Upper lobe of left lung (tissue), 6 donors: ENCODE results near the gene CYP4F3. TPM values are rescaled to one million over a fixed set of nuclear protein-coding genes. Genes with fewer than 3 reads are reported as not detected.

ENCODE experiments used
- ATAC-seq, 2 donors: fragments of 200-7000 bp; cut with Tn5 transposase; one replicate each; pipeline ENCODE4 v1.9.1; 2022; ENCODE audit warnings: mild to moderate bottlenecking in 2 of 2, moderate library complexity in 2 of 2; ENCODE audit not compliant: low FRiP score in 2 of 2
- DNase-seq, 2 donors: peaks; one replicate each; pipeline ENCODE4 v3.0.0-alpha.2; 2019 to 2020
- H3K27ac ChIP-seq, 4 donors: fragments of 200-600 bp; sonication (generic); one replicate each; pipeline ENCODE4 v1.5.1; 2016 to 2019
- H3K27me3 ChIP-seq, 4 donors: fragments of 200-600 bp; sonication (generic); one replicate each; pipeline ENCODE4 v1.5.1; 2017 to 2019
- H3K36me3 ChIP-seq, 4 donors: fragments of 200-600 bp; sonication (generic); one replicate each; pipeline ENCODE4 v1.5.1; 2016 to 2019
- H3K4me1 ChIP-seq, 4 donors: fragments of 200-600 bp; sonication (generic); one replicate each; pipeline ENCODE4 v1.5.1; 2018 to 2019
- H3K4me3 ChIP-seq, 4 donors: fragments of 200-600 bp; sonication (generic); one replicate each; pipeline ENCODE4 v1.5.1; 2017 to 2019; ENCODE audit warnings: mild to moderate bottlenecking in 2 of 4, moderate library complexity in 1 of 4
- H3K9me3 ChIP-seq, 4 donors: fragments of 200-600 bp; sonication (generic); one replicate each; pipeline ENCODE4 v1.5.1; 2018 to 2019
- CTCF ChIP-seq, 6 experiments: fragments of 450-650 bp in 4 of 6; fragments of 200-600 bp in 2 of 6; sonication (generic) in 2 of 6; IDR thresholded peaks; one replicate each; pipeline ENCODE4 v1.5.1; 2016 to 2019; ENCODE audit warnings: antibody characterized with exemption in 6 of 6
- EP300 ChIP-seq, 4 donors: sonication (generic); formaldehyde crosslinking; IDR thresholded peaks; one replicate each; pipeline ENCODE4 v1.5.1; 2017; ENCODE audit warnings: antibody characterized with exemption in 4 of 4, control low read depth in 2 of 4
- POLR2A ChIP-seq, 4 donors: fragments of 450-650 bp; IDR thresholded peaks; one replicate each; pipeline ENCODE4 v1.5.1; 2016 to 2017; ENCODE audit warnings: antibody characterized with exemption in 4 of 4, mild to moderate bottlenecking in 2 of 4
- POLR2AphosphoS5 ChIP-seq, 2 donors: sonication (generic); formaldehyde crosslinking; IDR thresholded peaks; one replicate each; pipeline ENCODE4 v1.5.1; 2017; ENCODE audit warnings: antibody characterized with exemption in 2 of 2
- WGBS, 2 donors: methylation state at CpG; one replicate each; pipeline ENCODE4 v1.1.5; 2017 to 2018; 5-methylcytosine and 5-hydroxymethylcytosine counted together
- total RNA-seq, 6 donors: library from RNA; depleted of rRNA in 4 of 6; stranded (reverse); fragments of >200 nt in 4 of 6; gene quantifications; one replicate each; pipeline versions ENCODE4 v1.1.0 to v1.2.1, GENCODE V29; 2016 to 2021
- donor health status: DM: no; HTN: no; CAD: no; lungs with moderate emphysema.
- donor health status: DM: no; HTN: yes; CAD: no; lungs with severe emphysema.

The CYP4F3 gene
- total RNA-seq, 6 donors from 2014 or later = 1.1 to 2.1 (median 1.8) TPM

DNA sequence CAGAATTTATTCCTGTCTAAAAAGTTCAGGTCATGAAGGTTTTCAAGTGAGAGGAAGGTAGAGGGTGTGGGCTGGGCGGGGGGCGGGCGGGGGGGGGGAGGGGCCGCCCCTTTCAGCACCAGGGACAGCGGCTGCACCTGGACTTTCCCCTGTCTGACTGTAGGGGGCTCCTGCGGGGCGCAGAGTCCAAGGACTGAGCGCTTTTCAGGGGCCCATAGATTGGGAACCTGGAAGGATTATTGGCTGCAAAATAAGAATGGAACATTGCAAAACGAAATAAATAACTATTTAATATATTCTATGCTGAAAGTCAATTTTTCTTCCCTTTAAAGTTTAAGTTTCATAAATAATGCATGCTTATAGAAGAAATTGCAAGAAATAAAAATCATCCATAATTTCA, 8.9 kb upstream of the CYP4F3 start:
- Histone ChIP-seq H3K4me1 (peaks cover 0 to 8% (median 1%) of the 10 kb centered on the region in 4 donors), H3K4me3 (no peak overlapping the region), H3K27ac (no peak overlapping the region), H3K27me3 (peaks cover 0 to 2% (median 0%) of the 10 kb centered on the region in 4 donors), H3K36me3 (no peaks in the 10 kb centered on the region), H3K9me3 (no peaks in the 10 kb centered on the region)
- TF ChIP-seq CTCF (IDR thresholded peaks at IDR 0.05) (peak in 2 of 6 experiments; percentile 19 to 33), POLR2AphosphoS5 (IDR thresholded peaks at IDR 0.05) (no peak)
- WGBS, 2 donors = 1 to 3% methylated on average over 7 to 8 of the region's 9 CpGs
- DNase-seq = no peak
- ATAC-seq = peak in 1 of 2 donors; percentile 35

DNA sequence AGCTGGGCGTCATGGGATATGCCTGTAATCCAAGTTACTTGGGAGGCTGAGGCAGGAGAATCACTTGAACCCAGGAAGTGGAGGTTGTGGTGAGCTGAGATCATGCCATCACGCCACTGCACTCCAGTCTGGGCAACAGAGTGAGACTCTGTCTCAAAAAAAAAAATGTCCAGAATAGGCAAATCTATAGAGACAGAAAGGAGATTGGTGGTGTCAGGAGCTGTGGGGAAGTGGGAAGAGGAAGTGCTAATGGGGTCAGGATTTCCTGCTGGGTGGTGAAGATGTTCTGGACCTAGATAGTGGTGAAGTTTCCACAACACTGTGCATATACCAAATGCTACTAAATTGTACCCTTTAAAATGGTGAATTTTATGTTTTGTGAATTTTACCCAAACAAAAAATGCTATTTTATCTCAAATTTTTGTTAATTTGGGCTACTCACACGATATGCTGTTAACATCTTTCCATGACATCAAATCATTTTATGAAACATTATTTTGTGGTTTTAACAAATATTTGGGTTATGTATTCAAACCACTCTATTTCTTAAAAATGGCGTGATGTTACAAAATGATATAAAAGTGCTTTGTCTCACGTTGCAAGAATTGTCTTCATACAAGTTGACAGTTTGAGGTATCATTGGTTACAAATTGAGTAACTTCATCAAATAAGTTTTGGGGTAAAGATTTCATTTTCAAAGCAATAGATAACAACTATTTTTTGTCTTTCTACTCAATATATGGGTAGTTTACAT, 7.4 kb upstream of the CYP4F3 start:
- ATAC-seq (peak in 1 of 2 donors; percentile 52), DNase-seq (no peak)
- no peaks in the 10 kb centered on the region for H3K36me3 ChIP-seq
- no peaks in the 10 kb centered on the region for H3K9me3 ChIP-seq
- WGBS, 2 donors = 30 to 38% methylated on average over 5 of the region's 5 CpGs
- peaks cover 0 to 8% (median 1%) of the 10 kb centered on the region in 4 donors for H3K4me1 ChIP-seq
- no peak for TF ChIP-seq EP300 (IDR thresholded peaks at IDR 0.05)
- no peak for TF ChIP-seq CTCF (IDR thresholded peaks at IDR 0.05)
- TF ChIP-seq POLR2AphosphoS5 (IDR thresholded peaks at IDR 0.05) = no peak
- TF ChIP-seq POLR2A (IDR thresholded peaks at IDR 0.05) = no peak
- peaks cover 0 to 2% (median 0%) of the 10 kb centered on the region in 4 donors for H3K27me3 ChIP-seq
- H3K27ac ChIP-seq = no peak overlapping the region
- no peak overlapping the region for H3K4me3 ChIP-seq

- Histone ChIP-seq H3K27me3 (no peaks in the 10 kb centered on the region), H3K27ac (no peak overlapping the region), H3K4me3 (no peak overlapping the region), H3K36me3 (no peaks in the 10 kb centered on the region), H3K9me3 (no peaks in the 10 kb centered on the region), H3K4me1 (peaks cover 0 to 5% (median 1%) of the 10 kb centered on the region in 4 donors)
- TF ChIP-seq POLR2AphosphoS5 (IDR thresholded peaks at IDR 0.05) (no peak), EP300 (IDR thresholded peaks at IDR 0.05) (no peak), POLR2A (IDR thresholded peaks at IDR 0.05) (no peak), CTCF (IDR thresholded peaks at IDR 0.05) (no peak)
- WGBS, 2 donors = 73 to 80% methylated on average over 3 of the region's 3 CpGs
- DNase-seq (no peak), ATAC-seq (no peak)
Observed at GRCh38 chr19:15634105-15634504, 6.6 kb upstream of the CYP4F3 start.

- WGBS, 2 donors = 64 to 81% methylated on average over 1 to 2 of the region's 2 CpGs
- ATAC-seq (no peak), DNase-seq (peak in 1 of 2 donors; percentile 47)
- no peaks in the 10 kb centered on the region for H3K9me3 ChIP-seq
- H3K4me1 ChIP-seq = peaks cover 0 to 3% (median 0%) of the 10 kb centered on the region in 4 donors
- H3K36me3 ChIP-seq = no peaks in the 10 kb centered on the region
- peak overlapping the region in 1 of 4 donors; percentile 30 for H3K27ac ChIP-seq
- H3K27me3 ChIP-seq = no peaks in the 10 kb centered on the region
- no peak overlapping the region for H3K4me3 ChIP-seq
- TF ChIP-seq POLR2AphosphoS5 (IDR thresholded peaks at IDR 0.05) = no peak
- no peak for TF ChIP-seq POLR2A (IDR thresholded peaks at IDR 0.05)
- no peak for TF ChIP-seq CTCF (IDR thresholded peaks at IDR 0.05)
- no peak for TF ChIP-seq EP300 (IDR thresholded peaks at IDR 0.05)
Observed at GRCh38 chr19:15635016-15635805, 5.5 kb upstream of the CYP4F3 start.
